Mammary microvascular endothelial cell (primary cell): ENCODE results near the gene ZNF552. TPM values are rescaled to one million over a fixed set of nuclear protein-coding genes. Genes with fewer than 3 reads are reported as not detected.

Experiments used
- total RNA-seq: library from RNA; depleted of rRNA; stranded (reverse); fragments of >200 nt; gene quantifications from 2 replicates; pipeline ENCODE4 v1.2.3, GENCODE V29; 2015

The ZNF552 gene
- total RNA-seq, result 4.7 and 7.6 TPM in 2 replicates

DNA sequence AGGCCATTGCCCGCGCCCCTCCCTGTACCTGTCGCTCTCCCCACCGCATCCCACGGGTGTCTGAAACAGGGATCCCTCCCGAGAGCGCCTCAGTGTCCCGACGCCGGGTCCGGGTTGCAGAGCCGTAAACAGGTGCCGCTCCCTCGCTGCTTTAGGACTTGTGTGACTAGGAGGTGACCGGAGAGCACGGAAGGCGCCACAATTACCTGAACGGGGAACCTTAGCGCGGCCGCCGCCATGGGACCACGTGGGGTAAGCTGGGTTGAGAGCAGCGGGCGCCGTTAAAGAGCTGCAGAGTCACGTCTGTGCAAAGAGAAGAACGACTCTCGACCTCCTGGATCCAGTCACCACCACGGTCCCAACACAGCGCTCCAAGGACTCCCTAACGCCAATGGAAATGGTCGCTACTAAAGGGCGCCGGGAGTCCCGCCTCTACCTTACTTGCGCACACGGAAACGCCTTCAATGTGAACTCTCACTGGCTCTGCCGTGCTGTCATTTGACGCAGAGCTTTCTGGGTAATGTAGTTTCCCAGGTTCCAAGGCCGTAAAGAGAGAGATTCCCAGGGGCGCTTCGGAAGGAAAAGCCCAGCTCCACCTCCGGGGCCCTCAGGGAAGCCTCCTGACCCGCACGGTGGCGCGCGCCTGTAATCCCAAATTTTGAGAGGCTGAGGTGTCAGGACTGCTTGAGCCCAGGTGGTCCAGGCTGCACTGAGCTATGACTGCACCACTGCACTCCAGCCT is at the start of gene ZNF552:
Gene ZNF552, minus strand, starts transcription at position 409 of the 742 bp plus-strand sequence. Its CDS starts 170 bp downstream, at position 239.

DNA sequence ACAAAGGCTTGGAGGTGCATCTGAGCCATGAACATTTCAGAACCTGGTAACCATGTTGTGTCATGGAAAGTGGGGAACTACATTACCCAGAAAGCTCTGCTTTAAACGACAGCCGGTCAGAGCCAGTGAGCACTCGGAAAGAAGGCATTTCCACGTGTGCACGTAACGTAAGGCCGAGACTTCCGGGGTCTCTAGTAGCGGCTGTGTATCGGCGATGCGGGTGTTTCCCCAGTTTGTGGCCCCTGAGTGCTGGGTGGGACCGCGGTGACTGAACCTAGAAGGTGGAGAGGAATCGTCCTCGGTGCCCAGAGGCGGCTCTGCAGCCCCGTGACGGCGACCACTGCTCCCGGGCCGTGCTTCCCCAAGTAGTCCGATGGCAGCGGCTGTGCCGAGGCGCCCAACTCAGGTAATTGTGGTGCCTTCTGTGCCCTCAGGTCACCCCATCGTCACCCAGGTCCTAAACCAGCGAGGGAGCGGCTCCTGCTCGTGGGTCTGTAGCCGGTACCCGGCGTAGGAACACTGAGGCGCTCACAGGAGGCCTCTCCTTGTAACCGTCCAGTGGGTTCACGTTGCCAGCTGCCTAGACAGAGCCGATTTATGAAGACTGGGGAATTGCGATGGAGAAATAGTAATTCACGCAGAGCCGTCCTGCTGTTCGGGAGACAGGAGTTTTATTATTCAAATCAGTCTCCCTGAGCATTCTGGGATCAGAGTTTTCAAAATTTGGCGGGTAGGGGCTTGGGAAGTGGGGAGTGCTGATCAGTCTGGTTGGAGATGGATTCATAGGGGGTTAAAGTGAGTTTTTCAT is 35.2 kb upstream of the ZNF552 start, which contains the start of gene ZNF587:
Gene ZNF587, plus strand, starts transcription at position 194 of the 808 bp plus-strand sequence. Its CDS starts 180 bp downstream, at position 374.

GRCh38 chr19:57830071-57830602 is 15.4 kb upstream of the ZNF552 start, which contains the start of gene ZNF587B:
TSS of gene ZNF587B (plus strand) at chr19:57830299. CDS start at chr19:57830529, 230 bp downstream.

GRCh38 chr19:57769345-57770131 is 45.2 kb downstream of the ZNF552 start, which contains the start of gene ZNF586:
TSS of gene ZNF586 (plus strand) at chr19:57769676. CDS start at chr19:57769843, 167 bp downstream.

Other genes starting within 250 kb of the ZNF552 start
- gene ZNF416, start 236.0 kb downstream of the ZNF552 start, total RNA-seq, result 2.9 and 3.0 TPM in 2 replicates
- gene ZIK1, start 230.8 kb downstream of the ZNF552 start, total RNA-seq, result 2.8 and 3.2 TPM in 2 replicates
- 4.1 and 7.9 TPM in 2 replicates for gene ZNF530, start 215.0 kb downstream of the ZNF552 start, total RNA-seq
- gene ZNF134, start 200.7 kb downstream of the ZNF552 start, total RNA-seq, result 7.3 and 8.6 TPM in 2 replicates
- gene ZNF211, start 181.7 kb downstream of the ZNF552 start, total RNA-seq, result 4.4 and 6.1 TPM in 2 replicates
- not detected in 2 replicates for gene ZSCAN4, start 146.0 kb downstream of the ZNF552 start, total RNA-seq
- gene ZNF551, start 132.9 kb downstream of the ZNF552 start, total RNA-seq, result 4.1 and 5.2 TPM in 2 replicates
- gene ZNF154, start 105.7 kb downstream of the ZNF552 start, total RNA-seq, result 0.33 and 0.34 TPM in 2 replicates
- gene ZNF671, start 87.3 kb downstream of the ZNF552 start, total RNA-seq, result 2.6 and 3.1 TPM in 2 replicates
- 7.9 and 14.7 TPM in 2 replicates for gene ZNF776, start 68.1 kb downstream of the ZNF552 start, total RNA-seq
- 4.8 and 5.1 TPM in 2 replicates for gene ZNF586, start 45.2 kb downstream of the ZNF552 start, total RNA-seq
- gene ZNF587B, start 15.4 kb upstream of the ZNF552 start, total RNA-seq, result 10.1 TPM in 2 replicates
- gene ZNF587, start 34.9 kb upstream of the ZNF552 start, total RNA-seq, result 10.1 and 13.0 TPM in 2 replicates
- gene ZNF814, start 74.1 kb upstream of the ZNF552 start, total RNA-seq, result 4.9 and 6.5 TPM in 2 replicates
- gene ZNF417, start 101.7 kb upstream of the ZNF552 start, total RNA-seq, result 3.1 and 5.5 TPM in 2 replicates
- gene ZNF418, start 120.5 kb upstream of the ZNF552 start, total RNA-seq, result 0.40 and 2.2 TPM in 2 replicates
- 1.7 and 3.0 TPM in 2 replicates for gene ZNF256, start 132.8 kb upstream of the ZNF552 start, total RNA-seq
- 0.13 TPM in 1 of 2 replicates, not detected in the other for gene C19orf18, start 159.6 kb upstream of the ZNF552 start, total RNA-seq
- 5.5 and 11.5 TPM in 2 replicates for gene ZNF606, start 187.9 kb upstream of the ZNF552 start, total RNA-seq
- gene ZSCAN1, start 219.1 kb upstream of the ZNF552 start, total RNA-seq, result not detected in 2 replicates
- 0.93 and 0.94 TPM in 2 replicates for gene ZNF135, start 244.4 kb upstream of the ZNF552 start, total RNA-seq